ENCODE data around the gene TGM3.

DNA sequence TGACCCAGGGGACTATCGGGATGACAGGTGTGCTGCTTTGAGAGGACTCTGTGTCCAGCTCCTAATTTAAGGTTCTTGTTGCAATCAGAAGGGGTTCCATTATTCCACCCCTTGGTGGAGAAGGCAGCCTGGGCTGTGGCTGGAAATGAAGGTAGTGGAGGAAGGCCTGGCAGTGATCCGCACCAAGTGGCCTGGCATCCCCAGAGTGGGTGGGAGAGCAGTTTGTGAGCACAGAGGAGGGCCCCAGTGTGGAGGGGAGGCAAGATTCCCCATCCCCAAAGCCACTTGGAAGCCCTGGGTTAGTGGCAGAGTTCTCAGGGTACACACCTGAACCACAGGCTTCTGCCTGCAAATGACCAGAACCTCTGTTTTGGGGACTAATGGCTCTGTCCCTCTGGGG is 2.3 kb downstream of the TGM3 start:
- TF ChIP-seq CTCF (conservative IDR thresholded peaks at IDR 0.05) (no peak), ZFX (IDR thresholded peaks at IDR 0.05) (no peak)

All from C4-2B (cell line).